ACHN (cell line): ENCODE measurements around the gene RFX4.
A peak's percentile ranks its signal among the peaks of the same experiment; 100 is the strongest.
"Not testable (repeated sequence)": the region's sequence is repeated elsewhere in the genome, so short reads cannot be mapped to it uniquely, and the experiment has no call there.

Experiments
- DNase-seq: peaks from one replicate; pipeline ENCODE4 v3.0.0-alpha.2; 2015
- in situ Hi-C: cut with HindIII; loops from 2 replicates; pipeline ENCODE4 v1.10.0; 2017; ENCODE audit warnings: low sequenced_read_pairs, low pct_ligation_motif_present, low pct_unique_long_range_greater_than_20kb

Gene RFX4

DNA sequence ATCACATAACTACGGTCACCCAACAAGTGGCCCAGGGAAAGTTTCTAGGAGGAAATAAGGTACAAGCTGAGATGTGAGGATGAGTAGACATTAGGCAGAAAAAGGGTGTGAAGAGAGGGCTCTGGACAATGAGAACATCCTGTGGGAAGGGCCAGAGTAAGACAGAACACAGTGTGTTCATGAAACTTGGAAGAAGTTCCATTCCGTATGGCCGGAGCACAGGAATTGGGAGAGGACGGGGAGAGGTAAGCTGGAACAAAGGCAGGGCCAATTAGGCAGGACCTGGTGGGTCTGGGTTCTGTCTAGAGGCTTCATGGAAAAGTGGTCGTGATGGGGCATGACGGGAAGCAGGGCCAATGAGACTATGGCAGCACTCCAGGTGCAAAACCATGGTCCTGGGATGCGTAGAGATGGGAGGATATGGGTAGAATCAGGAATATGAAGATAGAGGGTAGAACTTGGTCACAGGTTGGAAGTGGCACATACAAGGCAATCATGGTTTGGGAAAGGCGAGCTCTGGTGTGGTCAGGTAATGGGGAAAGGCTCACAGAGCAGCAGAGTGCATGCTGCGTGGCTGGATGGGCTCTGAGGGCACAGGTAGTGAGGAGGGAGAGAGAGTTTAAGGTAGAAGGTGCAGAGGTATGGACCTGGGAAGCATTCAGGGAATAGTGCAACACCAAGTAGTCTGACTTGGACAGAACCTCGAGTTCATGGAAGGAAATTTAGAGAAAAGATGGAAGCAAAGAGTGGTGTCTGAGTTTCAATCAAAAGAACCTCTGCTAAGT, 93.0 kb downstream of the RFX4 start:
- in situ Hi-C loops = no loop called here
- DNase-seq = no peak

DNA sequence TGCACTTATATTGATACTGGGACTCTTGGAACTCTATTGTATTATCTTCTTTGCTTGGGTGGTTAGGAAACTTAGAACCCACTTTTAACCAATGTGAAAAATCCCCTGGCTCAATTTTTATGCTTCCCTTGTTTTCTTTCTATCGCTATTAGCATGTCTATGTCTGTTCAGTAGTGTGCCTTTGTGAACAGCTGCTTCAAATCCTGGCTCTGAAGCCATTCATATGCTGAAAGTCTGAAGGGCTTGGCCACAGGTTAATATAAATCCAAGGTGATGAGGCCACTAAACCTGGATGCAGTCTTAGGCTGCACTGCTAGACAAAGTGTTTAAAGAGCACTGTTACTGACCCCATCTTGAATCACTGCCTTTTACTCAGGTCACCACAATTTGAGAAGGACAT, 96.8 kb downstream of the RFX4 start:
- in situ Hi-C loops = no loop called here
- no peak for DNase-seq

DNA sequence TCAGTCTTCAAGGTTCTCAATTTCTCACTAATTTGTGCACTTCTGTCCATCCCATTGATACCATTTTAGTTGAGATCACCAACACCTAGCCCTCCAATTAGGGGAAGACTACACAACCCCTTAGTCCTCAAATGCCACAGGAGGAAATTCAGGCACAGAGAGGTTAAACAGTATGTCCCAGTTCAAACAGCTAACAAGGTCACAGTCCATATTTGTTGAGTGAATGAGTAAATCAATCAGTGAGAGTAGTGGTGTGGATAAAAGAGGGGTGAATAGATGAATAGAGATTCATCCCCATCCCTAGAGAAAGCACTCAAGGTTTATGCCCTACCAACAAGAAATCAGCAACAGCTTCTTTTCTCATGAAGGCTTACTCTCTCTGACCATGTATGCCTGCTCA, 97.5 kb downstream of the RFX4 start:
- in situ Hi-C loops = no loop called here
- no peak for DNase-seq

DNA sequence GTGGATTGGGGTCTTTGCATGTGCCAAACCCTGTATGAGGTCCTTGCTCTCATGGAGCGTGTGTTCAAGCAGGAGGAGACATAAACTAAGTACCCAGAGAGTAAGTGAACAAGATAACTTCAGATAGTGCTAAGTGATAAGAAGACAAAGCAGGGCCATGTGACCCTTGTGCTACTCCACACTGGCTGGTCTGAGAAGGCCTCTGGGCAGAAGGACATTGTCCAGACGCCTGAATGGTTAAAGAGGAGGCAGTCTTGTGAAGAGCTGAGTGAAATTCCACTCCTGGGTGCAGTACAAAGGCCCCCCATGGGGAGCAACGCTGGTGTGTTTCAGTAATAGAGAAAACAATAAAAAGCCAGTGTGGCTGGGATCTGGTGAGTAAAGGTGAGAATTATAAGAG, 98.4 kb downstream of the RFX4 start:
- in situ Hi-C loops = no loop called here
- DNase-seq = no peak

DNA sequence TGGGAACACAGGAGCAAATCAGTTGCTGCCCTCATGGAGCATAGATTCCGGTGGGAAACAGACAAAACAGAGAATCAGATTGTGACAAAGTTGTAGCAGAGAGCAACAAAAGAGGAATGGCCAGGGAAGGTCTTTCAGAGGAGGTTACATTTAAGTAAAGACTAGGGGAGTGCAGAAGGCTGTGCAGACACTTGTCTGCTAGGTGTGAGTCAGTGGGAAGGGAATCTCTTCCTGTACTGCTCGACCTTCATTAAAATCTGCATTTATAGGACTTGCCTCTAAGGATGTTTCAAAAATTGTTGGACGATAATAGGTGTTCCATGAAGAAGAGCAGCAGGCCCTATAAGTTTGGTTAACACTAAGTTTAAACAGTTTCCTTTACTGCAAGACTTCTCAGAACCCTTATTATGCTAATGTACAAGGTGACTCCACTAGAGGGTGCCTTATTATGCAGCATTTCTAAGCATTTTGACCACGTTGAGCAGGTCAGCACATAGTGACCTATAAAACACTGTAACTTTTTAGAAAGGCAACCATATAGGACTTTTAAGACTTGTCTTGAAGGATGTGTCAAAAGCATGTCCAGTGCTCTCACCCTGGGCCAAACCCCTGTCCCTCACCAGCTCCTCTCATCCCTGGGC, 99.9 kb downstream of the RFX4 start:
- peak; percentile 67 for DNase-seq
- in situ Hi-C loops = no loop called here

DNA sequence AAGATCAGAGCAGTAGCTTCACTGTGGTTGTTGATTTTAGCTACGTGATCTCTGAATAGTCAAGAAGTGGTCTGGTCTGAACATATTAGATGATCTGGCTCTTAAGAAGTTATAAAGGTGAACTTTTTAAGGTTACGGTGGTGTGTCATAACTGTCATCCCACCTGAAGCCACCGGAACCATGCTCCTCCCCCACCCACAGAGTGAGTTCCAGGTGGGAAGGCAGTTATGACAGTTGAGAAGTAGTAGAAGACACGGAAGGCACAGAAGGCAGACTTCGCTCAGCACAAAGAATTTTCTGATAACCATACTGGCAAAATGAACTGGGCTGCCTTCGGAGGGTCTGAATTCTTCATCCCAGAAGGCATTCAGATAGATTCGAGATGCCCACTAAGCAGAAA, 101.7 kb downstream of the RFX4 start:
- in situ Hi-C loops = no loop called here
- DNase-seq = no peak

DNA sequence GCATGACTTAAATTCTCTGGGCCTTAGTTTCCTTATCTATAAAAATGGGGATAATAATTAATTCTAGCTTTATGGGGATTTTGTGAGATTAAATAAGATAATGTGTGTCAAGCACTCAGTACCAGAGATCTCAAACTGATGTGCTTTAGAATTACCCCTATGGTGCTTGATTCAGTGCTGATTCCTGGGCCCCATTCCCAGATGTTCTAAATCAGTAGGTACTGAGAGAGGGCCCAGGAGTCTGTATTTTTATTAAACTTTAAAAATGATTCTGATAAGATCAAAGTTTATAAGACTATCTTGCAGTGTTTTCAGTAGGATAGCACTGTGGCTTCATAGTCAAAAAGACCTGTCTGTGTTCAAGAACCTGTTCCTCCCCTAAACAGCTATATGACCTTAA, 102.6 kb downstream of the RFX4 start:
- in situ Hi-C loops = no loop called here
- DNase-seq = no peak

DNA sequence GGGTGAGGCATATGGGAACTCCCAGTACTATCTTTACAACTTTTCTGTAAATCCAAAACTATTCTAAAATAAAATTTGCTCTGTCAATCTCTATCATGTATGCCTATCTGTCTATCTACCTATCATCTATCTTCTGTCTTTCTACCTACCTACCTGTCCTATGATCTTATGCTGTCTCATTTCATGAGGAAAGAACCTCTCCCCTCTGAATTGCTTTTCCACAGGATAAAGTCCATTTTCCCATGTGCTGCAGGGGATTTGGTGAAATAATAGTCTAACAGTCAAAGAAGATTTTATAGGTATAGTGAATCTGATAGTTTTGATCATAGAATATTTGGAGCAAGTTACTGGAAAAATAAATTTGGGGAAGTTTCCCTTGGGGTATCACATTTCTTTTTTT, 104.9 kb downstream of the RFX4 start:
- DNase-seq = no peak
- in situ Hi-C loops = no loop called here

DNA sequence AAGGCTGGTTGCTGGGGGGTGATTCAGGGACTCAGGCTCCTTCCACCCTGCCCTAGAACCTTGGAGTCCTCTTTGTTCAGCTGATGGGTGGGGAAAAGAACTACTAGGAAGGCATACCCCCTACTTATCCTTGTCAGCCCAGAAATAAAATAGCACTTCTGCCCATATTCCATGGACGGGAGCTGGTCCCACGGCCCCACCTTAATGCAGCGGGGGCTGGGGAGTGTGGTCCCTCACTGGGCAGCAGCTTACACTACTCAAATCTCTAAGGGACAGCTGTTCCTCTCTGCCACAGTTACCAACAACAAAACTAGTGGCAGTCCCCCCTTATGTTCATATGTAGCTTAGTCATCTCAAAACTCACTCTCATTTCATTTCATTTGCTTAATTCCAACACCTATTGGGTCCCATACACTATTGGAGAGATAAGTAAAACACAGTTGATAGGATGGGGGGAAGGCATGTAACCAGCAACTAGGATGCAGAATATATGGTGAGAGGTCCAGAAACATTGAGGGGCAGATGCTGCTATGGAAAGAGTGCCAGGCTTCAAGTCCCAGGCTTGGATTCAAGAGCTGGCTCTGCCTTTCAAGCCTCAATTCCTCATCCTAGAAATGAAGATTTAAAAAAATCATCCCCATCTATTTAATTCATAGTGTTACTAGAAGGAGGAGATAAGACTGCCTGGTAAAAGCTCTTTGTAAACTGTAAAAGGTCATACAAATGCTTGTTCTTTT, 107.9 kb downstream of the RFX4 start:
- in situ Hi-C loops = no loop called here
- no peak for DNase-seq

DNA sequence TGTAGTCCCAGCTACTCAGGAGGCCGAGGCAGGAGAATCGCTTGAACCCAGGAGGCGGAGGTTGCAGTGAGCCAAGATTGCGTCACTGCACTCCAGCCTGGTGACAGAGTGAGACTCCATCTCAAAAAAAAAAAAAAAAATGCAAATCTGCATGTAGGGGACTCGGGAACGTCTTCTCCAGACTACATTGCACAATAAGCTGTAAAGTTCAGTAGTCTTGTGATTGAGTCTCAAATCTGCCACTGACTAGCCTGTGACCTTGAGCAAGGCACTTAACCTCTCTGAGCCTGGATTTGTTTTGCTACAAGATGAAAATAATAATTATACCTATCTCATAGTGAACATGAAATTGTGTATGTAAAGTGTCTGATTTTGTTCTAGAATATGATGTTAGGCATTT, 109.2 kb downstream of the RFX4 start:
- DNase-seq, in situ Hi-C loops: not testable (repeated sequence)

DNA sequence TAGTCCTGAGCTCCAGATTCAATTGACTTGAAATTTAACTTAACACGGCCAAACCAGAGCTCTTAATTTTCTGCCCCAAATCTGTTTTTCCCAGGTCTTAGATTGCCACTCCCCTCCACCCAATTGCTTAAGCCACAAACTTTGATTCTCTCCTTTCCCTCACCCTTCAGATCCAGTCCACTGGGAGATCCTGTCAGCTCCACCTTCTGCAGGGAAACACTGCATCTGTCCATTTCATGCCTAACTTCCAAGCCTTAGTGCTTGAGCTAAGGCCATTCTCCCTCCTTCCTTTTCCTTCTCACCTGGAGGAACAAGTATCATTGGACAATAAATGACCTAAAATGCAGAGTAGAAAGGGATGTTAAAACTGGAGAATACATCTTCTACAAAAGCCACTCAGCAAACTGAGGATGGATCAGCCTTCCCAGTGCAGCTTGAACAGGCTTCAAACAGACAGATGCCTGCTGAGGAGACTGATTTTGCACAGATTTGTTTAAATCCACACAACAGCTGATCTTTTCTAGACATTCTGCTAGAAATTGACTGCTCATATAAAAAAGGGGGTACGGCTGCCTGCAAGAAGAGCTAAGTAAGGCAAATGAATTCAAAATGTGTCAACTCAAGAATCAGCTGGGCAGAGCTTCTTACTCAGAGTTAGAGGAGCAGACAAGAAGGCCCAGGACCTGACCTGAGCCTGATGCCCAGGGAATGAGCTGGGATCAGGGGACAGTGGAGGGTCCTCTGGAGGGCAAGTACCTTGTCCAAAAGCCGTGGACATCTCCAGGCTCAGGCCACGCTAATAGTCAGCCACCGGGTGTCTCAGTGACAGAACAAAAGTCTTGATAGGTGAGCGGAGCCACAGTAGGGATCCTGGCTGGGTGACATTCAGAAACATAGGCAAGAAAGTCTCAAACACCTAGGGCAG, 110.4 kb downstream of the RFX4 start:
- no peak for DNase-seq
- in situ Hi-C loops = no loop called here

DNA sequence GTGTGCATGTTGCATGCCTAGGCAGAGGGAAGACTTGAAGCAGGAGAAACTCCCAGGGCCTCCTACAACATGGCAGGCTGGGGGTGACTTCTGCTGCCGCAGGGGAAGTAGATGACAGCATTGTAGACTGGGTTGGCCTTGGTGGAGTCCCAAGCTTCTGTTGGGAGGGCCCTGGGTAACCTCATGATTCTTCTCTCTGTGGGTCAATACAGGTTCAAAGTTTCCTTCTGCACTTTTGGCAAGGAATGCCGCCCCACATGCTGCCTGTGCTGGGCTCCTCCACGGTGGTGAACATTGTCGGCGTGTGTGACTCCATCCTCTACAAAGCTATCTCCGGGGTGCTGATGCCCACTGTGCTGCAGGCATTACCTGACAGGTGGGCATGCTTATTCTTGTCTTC, 113.3 kb downstream of the RFX4 start:
- in situ Hi-C loops = no loop called here
- DNase-seq = no peak

DNA sequence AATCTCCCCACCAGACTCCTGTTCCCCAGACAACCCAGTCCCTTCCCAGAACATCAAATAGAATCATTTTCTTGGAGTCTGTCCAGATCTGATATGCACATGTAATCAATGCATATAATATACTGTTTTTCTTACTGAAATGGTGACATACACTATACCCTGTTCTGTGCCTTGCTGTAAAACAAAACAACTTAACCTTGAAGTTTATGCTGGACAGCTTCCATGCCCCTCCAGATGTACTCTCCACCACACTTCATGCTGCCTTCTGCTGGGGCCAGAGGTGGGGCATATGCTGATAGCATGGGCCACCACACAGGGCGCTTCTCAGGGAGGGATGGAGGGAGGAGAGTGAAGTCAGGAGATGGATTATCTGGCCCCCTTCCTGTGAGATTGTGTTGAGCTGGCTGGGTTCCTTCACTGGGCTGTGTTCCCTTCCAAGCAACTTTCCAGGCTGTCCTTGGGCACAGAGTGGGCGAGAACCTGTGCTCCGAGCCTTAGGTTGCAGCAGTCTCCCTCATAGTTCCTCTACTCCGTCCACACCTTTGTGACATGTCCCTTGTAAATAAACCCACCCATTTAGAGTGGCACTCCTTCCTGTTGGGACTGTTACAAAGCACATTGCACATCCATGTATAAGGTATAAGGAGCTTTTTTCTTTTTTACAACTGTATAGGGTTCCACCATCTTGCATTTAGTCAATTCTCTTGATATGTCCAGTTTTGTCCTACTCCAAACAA, 114.0 kb downstream of the RFX4 start:
- DNase-seq = no peak
- in situ Hi-C loops = no loop called here

DNA sequence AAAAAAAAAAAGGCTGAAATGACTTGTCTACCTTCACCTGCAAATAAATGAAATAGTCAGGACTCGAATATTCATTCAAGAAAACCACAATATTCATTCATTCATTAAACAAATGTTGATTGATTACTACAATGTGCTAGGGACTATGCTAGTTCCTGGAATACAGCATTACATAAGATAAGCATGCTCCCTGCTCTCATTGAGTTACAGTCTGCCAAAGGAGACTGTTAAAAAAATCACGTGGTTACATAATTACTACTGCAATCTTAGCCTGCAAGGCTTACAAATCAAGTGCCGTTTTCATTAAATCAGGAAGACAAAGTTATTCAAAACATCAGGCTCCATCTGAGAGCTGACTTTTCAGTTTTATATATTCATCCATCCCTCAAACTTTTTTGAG, 121.3 kb downstream of the RFX4 start:
- no peak for DNase-seq
- in situ Hi-C loops = no loop called here

DNA sequence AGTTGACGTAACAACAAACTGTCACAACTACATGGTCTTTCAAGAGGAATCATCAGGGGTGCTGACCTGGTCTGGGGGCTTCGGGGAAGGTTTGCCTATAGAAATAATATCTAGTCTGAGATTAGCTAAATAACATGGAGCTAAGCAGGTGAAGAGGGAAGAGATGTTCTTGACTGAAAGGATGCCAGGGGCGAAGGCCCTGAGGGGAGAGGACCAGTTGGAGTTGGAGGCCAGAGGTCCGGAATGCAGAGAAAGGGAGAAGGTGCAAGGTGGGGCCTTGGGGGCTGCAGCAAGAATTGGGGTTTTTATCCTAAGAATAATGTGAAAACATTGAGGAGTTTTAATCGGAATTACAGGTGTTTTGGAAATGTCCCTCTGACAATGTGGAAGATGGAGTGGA, 123.2 kb downstream of the RFX4 start:
- DNase-seq = no peak
- in situ Hi-C loops = no loop called here

DNA sequence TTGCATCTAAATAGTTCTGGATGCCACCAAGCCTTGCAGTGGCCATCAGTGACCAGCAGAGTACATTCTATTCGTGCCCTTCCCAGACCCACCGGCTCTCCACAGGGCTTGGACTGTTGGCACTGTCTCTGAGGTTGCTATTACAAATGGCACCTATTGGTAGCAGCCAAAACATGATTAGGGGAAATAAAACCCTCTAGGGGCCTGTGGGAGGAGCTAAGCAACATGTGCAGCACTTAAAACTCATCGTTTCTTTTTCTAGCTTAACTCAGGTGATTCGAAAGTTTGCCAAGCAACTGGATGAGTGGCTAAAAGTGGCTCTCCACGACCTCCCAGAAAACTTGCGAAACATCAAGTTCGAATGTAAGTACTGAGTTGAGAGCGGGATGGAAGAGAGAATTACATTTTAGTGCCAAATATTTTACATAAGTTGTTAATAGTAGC, 126.3 kb downstream of the RFX4 start:
- in situ Hi-C loops = no loop called here

DNA sequence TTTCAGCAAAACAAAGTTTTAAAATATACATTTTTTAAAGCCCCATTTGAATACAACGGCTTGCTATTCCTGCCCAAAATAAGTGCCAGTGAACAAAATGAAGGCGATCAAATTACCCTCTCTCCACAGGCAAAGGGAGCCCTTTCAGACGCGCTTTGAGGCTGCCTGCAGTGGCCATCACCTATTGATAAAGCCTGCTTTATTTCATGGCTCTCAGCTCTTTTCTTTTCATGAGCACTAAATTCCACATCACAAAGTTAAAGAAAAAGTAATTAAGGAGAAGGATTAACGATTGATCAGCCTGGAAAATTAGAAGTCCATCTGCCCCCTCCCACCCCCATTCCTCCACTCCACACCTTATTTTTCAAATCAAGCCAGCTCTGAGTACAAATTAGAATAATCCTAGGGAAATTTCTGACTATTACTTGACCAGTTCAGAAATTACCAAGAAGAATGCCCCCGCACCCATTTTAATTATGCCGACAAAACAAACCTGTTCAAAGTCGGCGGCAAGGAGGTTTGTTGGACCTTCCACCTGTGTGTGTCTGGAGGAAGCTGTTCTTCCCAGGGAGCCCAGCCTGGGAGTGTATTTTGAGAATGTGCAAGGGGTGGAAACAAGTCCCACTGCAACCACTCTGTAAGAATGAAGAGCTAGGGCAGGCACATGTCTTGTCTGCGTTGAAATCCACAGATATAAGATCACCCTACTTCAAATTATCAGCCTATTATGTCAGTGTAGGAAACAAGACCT, 127.5 kb downstream of the RFX4 start:
- in situ Hi-C loops = no loop called here
- DNase-seq = no peak

More for the DNA sequence above, 126.3 kb downstream of the RFX4 start:
- DNase-seq = no peak
